ENCODE measurements around the gene EXOC4.

DNA sequence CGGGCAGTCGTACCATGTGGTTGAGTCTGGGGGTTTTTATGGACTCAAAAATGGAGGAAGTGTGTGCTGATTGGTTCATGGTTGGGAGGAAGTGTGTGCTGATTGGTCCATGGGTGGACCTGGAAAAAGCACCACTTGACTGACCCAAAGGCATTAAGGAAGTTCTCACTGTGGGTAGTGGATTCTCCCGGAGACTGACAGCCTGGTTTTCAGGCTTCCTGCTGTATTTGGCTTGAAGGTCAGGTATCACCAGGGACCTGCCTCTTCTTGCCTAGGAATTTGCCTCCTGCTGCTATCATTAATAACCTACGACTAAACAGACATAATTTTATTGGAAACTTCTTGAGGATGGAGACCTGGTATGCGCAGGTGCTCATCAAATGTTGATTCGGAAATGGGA is 605.4 kb downstream of the EXOC4 start:
- TF ChIP-seq, protein P1, sequence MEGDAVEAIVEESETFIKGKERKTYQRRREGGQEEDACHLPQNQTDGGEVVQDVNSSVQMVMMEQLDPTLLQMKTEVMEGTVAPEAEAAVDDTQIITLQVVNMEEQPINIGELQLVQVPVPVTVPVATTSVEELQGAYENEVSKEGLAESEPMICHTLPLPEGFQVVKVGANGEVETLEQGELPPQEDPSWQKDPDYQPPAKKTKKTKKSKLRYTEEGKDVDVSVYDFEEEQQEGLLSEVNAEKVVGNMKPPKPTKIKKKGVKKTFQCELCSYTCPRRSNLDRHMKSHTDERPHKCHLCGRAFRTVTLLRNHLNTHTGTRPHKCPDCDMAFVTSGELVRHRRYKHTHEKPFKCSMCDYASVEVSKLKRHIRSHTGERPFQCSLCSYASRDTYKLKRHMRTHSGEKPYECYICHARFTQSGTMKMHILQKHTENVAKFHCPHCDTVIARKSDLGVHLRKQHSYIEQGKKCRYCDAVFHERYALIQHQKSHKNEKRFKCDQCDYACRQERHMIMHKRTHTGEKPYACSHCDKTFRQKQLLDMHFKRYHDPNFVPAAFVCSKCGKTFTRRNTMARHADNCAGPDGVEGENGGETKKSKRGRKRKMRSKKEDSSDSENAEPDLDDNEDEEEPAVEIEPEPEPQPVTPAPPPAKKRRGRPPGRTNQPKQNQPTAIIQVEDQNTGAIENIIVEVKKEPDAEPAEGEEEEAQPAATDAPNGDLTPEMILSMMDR (IDR thresholded peaks at IDR 0.05), result no peak
- no peak for TF ChIP-seq POLR2AphosphoS5 (IDR thresholded peaks at IDR 0.05)
